Ascending aorta (tissue), 2 donors: ENCODE measurements around the gene ZNF771. TPM values are rescaled to one million over a fixed set of nuclear protein-coding genes. Genes with fewer than 3 reads are reported as not detected.

Experiments used
- DNase-seq, 2 donors: peaks; one replicate each; pipeline ENCODE4 v3.0.0-alpha.2; 2019; ENCODE audit warnings: low spot score in 2 of 2
- H3K27ac ChIP-seq, 2 donors: fragments of 200-600 bp; sonication (generic); one replicate each; pipeline ENCODE4 v1.5.1; 2016 to 2017; ENCODE audit warnings: mild to moderate bottlenecking in 1 of 2
- H3K27me3 ChIP-seq: fragments of 200-600 bp; sonication (generic); one replicate; pipeline ENCODE4 v1.5.1; 2017
- H3K36me3 ChIP-seq, 2 donors: fragments of 200-600 bp; sonication (generic); one replicate each; pipeline ENCODE4 v1.5.1; 2016
- H3K4me1 ChIP-seq, 2 donors: fragments of 200-600 bp; sonication (generic); one replicate each; pipeline ENCODE4 v1.5.1; 2016 to 2017; ENCODE audit warnings: mild to moderate bottlenecking in 1 of 2
- H3K4me3 ChIP-seq, 2 donors: fragments of 200-600 bp; sonication (generic); one replicate each; pipeline ENCODE4 v1.5.1; 2016 to 2017; ENCODE audit warnings: mild to moderate bottlenecking in 1 of 2
- H3K9me3 ChIP-seq, 2 donors: fragments of 200-600 bp; sonication (generic); one replicate each; pipeline ENCODE4 v1.5.1; 2016
- CTCF ChIP-seq, 3 experiments: fragments of 200-600 bp in 2 of 3; fragments of 450-650 bp in 1 of 3; sonication (generic) in 2 of 3; IDR thresholded peaks; one replicate each; pipeline ENCODE4 v1.5.1; 2016 to 2019; ENCODE audit warnings: antibody characterized with exemption in 3 of 3, mild to moderate bottlenecking in 1 of 3, moderate library complexity in 1 of 3
- intact Hi-C: fragments of 100-400 bp; cut with DNase I; formaldehyde crosslinking; loops from one replicate; pipeline ENCODE4 v1.15.1; 2023
- total RNA-seq: library from RNA; depleted of rRNA; stranded (reverse); fragments of >200 nt; gene quantifications from one replicate; pipeline ENCODE4 v1.1.0, GENCODE V29; 2016

The ZNF771 gene
- total RNA-seq, 1 donor from 2014 or later, result 49.6 TPM

GRCh38 chr16:30397776-30398660 is 9.4 kb upstream of the ZNF771 start:
- no peak for DNase-seq
- Histone ChIP-seq H3K36me3 (peaks cover 10 to 14% of the 10 kb centered on the region in 2 donors), H3K27me3 (no peaks in the 10 kb centered on the region), H3K4me1 (peaks cover 11 to 15% of the 10 kb centered on the region in 2 donors), H3K9me3 (no peaks in the 10 kb centered on the region), H3K4me3 (no peak overlapping the region), H3K27ac (no peak overlapping the region)
- no peak for TF ChIP-seq CTCF (IDR thresholded peaks at IDR 0.05)
- intact Hi-C loops, result no loop called here

GRCh38 chr16:30398661-30399434 is 8.6 kb upstream of the ZNF771 start:
- Histone ChIP-seq H3K4me3 (peak overlapping the region in 1 of 2 donors; percentile 78), H3K27ac (peak overlapping the region; percentile 87), H3K27me3 (no peaks in the 10 kb centered on the region), H3K4me1 (peaks cover 11 to 15% of the 10 kb centered on the region in 2 donors), H3K9me3 (no peaks in the 10 kb centered on the region), H3K36me3 (peaks cover 10 to 14% of the 10 kb centered on the region in 2 donors)
- TF ChIP-seq CTCF (IDR thresholded peaks at IDR 0.05), result no peak
- intact Hi-C loops, result no loop called here
- no peak for DNase-seq

- intact Hi-C loops, result no loop called here
- TF ChIP-seq CTCF (IDR thresholded peaks at IDR 0.05), result no peak
- peak overlapping the region; percentile 71 to 78 for H3K4me3 ChIP-seq
- no peaks in the 10 kb centered on the region for H3K9me3 ChIP-seq
- peak overlapping the region; percentile 87 for H3K27ac ChIP-seq
- H3K27me3 ChIP-seq, result no peaks in the 10 kb centered on the region
- H3K4me1 ChIP-seq, result peaks cover 9 to 11% of the 10 kb centered on the region in 2 donors
- no peak for DNase-seq
- H3K36me3 ChIP-seq, result peaks cover 10 to 14% of the 10 kb centered on the region in 2 donors
These were observed 7.8 kb upstream of the ZNF771 start for GRCh38 chr16:30399435-30400186.

GRCh38 chr16:30401768-30402425 is 5.5 kb upstream of the ZNF771 start:
- intact Hi-C loops, result no loop called here
- H3K9me3 ChIP-seq, result no peaks in the 10 kb centered on the region
- H3K27me3 ChIP-seq, result no peaks in the 10 kb centered on the region
- peaks cover 6% of the 10 kb centered on the region in 2 donors for H3K4me1 ChIP-seq
- no peak for TF ChIP-seq CTCF (IDR thresholded peaks at IDR 0.05)
- no peak overlapping the region for H3K4me3 ChIP-seq
- no peak overlapping the region for H3K27ac ChIP-seq
- peaks cover 10 to 14% of the 10 kb centered on the region in 2 donors for H3K36me3 ChIP-seq
- no peak for DNase-seq

- Histone ChIP-seq H3K27me3 (no peaks in the 10 kb centered on the region), H3K27ac (peak overlapping the region; percentile 79 to 94), H3K4me3 (peak overlapping the region; percentile 67 to 82), H3K4me1 (peaks cover 8 to 16% of the 10 kb centered on the region in 2 donors), H3K36me3 (peaks cover 0 to 5% of the 10 kb centered on the region in 2 donors), H3K9me3 (no peaks in the 10 kb centered on the region)
- intact Hi-C loops, result loop anchor here (1.0 to 2.0 kb wide), 3 partner anchors 11 to 36 kb away; partner anchors contain the start of genes TBC1D10B and ZNF48
- no peak for TF ChIP-seq CTCF (IDR thresholded peaks at IDR 0.05)
- no peak for DNase-seq
These were observed 658 bp upstream of the ZNF771 start for GRCh38 chr16:30406795-30407101.
